Neural cell (in vitro differentiated cells): ENCODE measurements around the gene LRCH2. TPM values are rescaled to one million over a fixed set of nuclear protein-coding genes. Genes with fewer than 3 reads are reported as not detected.

Experiments used
- H2AFZ ChIP-seq: fragments of 200-600, 300-800 bp; sonication (generic), shearing (Covaris generic); 2 replicates; pipeline ENCODE4 v1.6.0; 2014; ENCODE audit warnings: low read depth, mild to moderate bottlenecking, antibody characterized with exemption, low read length, moderate library complexity
- H3F3A ChIP-seq: fragments of 200-600 bp; shearing (Covaris generic); 2 replicates; pipeline ENCODE4 v1.6.1; 2016; ENCODE audit warnings: mild to moderate bottlenecking, moderate library complexity, mixed read lengths, antibody characterized with exemption, low read length; ENCODE audit not compliant: insufficient read depth, poor library complexity, severe bottlenecking
- H3K27ac ChIP-seq: fragments of 200-600, 300-800 bp; sonication (generic), shearing (Covaris generic); 2 replicates; pipeline ENCODE4 v1.5.1; 2014; ENCODE audit warnings: mild to moderate bottlenecking, low read length, moderate library complexity
- H3K27me3 ChIP-seq: fragments of 300-800, 200-600 bp; sonication (generic), shearing (Covaris generic); 2 replicates; pipeline ENCODE4 v1.6.0; 2014; ENCODE audit warnings: mild to moderate bottlenecking, low read depth, low read length, moderate library complexity; ENCODE audit not compliant: insufficient read depth
- H3K36me3 ChIP-seq: fragments of 300-800, 200-600 bp; sonication (generic), shearing (Covaris generic); 2 replicates; pipeline ENCODE4 v1.5.1; 2014; ENCODE audit warnings: mild to moderate bottlenecking, antibody characterized with exemption, low read length, moderate library complexity; ENCODE audit not compliant: insufficient read depth
- H3K4me2 ChIP-seq: fragments of 300-800, 200-600 bp; sonication (generic), shearing (Covaris generic); 2 replicates; pipeline ENCODE4 v1.6.0; 2014; ENCODE audit warnings: mild to moderate bottlenecking, low read length
- H3K4me3 ChIP-seq: fragments of 300-800, 200-600 bp; sonication (generic), shearing (Covaris generic); 2 replicates; pipeline ENCODE4 v1.5.1; 2014; ENCODE audit warnings: mild to moderate bottlenecking, low read length, moderate library complexity
- H3K79me2 ChIP-seq: fragments of 200-600 bp; shearing (Covaris generic); replicated peaks from 2 replicates; pipeline ENCODE4 v1.6.0; 2014; ENCODE audit warnings: mild to moderate bottlenecking, low read length, moderate library complexity; ENCODE audit not compliant: insufficient read depth
- H3K9ac ChIP-seq: fragments of 300-800, 200-600 bp; sonication (generic), shearing (Covaris generic); 2 replicates; pipeline ENCODE4 v1.6.1; 2016; ENCODE audit warnings: mild to moderate bottlenecking, low read length, mixed read lengths
- H3K9me2 ChIP-seq: fragments of 200-600 bp; shearing (Covaris generic); 2 replicates; pipeline ENCODE4 v1.6.1; 2016; ENCODE audit warnings: mild to moderate bottlenecking, low read length, mixed read lengths; ENCODE audit not compliant: insufficient read depth
- H3K9me3 ChIP-seq: fragments of 200-600, 300-800 bp; sonication (generic), shearing (Covaris generic); 2 replicates; pipeline ENCODE4 v1.6.1; 2016; ENCODE audit warnings: mild to moderate bottlenecking, mixed run types, low read length, moderate library complexity, mixed read lengths
- H4K20me1 ChIP-seq: fragments of 200-600 bp; shearing (Covaris generic); 2 replicates; pipeline ENCODE4 v1.6.1; 2016; ENCODE audit warnings: mild to moderate bottlenecking, mixed run types; ENCODE audit not compliant: insufficient read depth
- CTCF ChIP-seq: fragments of 450-650 bp; IDR thresholded peaks from 2 replicates; pipeline ENCODE4 v1.5.1; 2014; ENCODE audit warnings: antibody characterized with exemption, mild to moderate bottlenecking, moderate library complexity; ENCODE audit not compliant: poor library complexity, severe bottlenecking
- EP300 ChIP-seq: fragments of 450-650 bp; conservative IDR thresholded peaks from 2 replicates; pipeline ENCODE4 v1.6.1; 2014; ENCODE audit warnings: antibody characterized with exemption, mild to moderate bottlenecking, moderate library complexity; ENCODE audit not compliant: poor library complexity, severe bottlenecking
- EZH2 ChIP-seq: fragments of 200-600, 300-800 bp; shearing (Covaris generic), sonication (generic); IDR thresholded peaks from 2 replicates; pipeline ENCODE4 v1.6.1; 2014; ENCODE audit warnings: antibody characterized with exemption, low read length, borderline replicate concordance, mild to moderate bottlenecking; ENCODE audit not compliant: insufficient read depth, poor library complexity, severe bottlenecking
- MXI1 ChIP-seq: fragments of 450-650 bp; conservative IDR thresholded peaks from 2 replicates; pipeline ENCODE4 v1.6.1; 2014; ENCODE audit warnings: antibody characterized with exemption, mild to moderate bottlenecking; ENCODE audit not compliant: poor library complexity, severe bottlenecking
- POLR2AphosphoS5 ChIP-seq: IDR thresholded peaks from 2 replicates; pipeline ENCODE4 v1.6.1; 2012
- RAD21 ChIP-seq: fragments of 450-650 bp; conservative IDR thresholded peaks from 2 replicates; pipeline ENCODE4 v1.6.1; 2014; ENCODE audit warnings: antibody characterized with exemption, mild to moderate bottlenecking, moderate library complexity
- REST ChIP-seq: IDR thresholded peaks from 2 replicates; pipeline ENCODE4 v1.6.1; 2012; ENCODE audit warnings: borderline replicate concordance
- SMC3 ChIP-seq: fragments of 450-650 bp; conservative IDR thresholded peaks from 2 replicates; pipeline ENCODE4 v1.6.1; 2014; ENCODE audit warnings: antibody characterized with exemption, mild to moderate bottlenecking, moderate library complexity; ENCODE audit not compliant: poor library complexity
- TAF1 ChIP-seq: IDR thresholded peaks from 2 replicates; pipeline ENCODE4 v1.6.1; 2012; ENCODE audit warnings: low read depth
- polyA minus RNA-seq: library from RNA; depleted of rRNA, polyadenylated mRNA; stranded (reverse); fragments of >200 nt; gene quantifications from 2 replicates; pipeline ENCODE4 v1.2.3, GENCODE V29; 2014
- polyA plus RNA-seq: library from polyadenylated mRNA; depleted of rRNA; stranded (reverse); fragments of >200 nt; gene quantifications from 2 replicates; pipeline ENCODE4 v1.2.3, GENCODE V29; 2014

LRCH2 gene
- polyA plus RNA-seq (43.3 and 46.6 TPM in 2 replicates), polyA minus RNA-seq (75.0 and 87.2 TPM in 2 replicates)

GRCh38 chrX:115233497-115234455 lies at the start of gene LRCH2:
LRCH2 (minus strand) TSS chrX:115234096; CDS start chrX:115234041, 55 bp downstream.
- no peaks in the 10 kb centered on the region for H4K20me1 ChIP-seq
- H3K9ac ChIP-seq, result peak within 1 kb of the TSS; percentile 82
- H3F3A ChIP-seq, result no peaks in the 10 kb centered on the region
- H3K4me2 ChIP-seq, result peak within 1 kb of the TSS; percentile 62
- no peaks in the 10 kb centered on the region for H3K9me3 ChIP-seq
- H3K79me2 ChIP-seq, result peaks cover 41% of the 10 kb centered on the region
- peak within 1 kb of the TSS; percentile 77 for H3K27ac ChIP-seq
- TF ChIP-seq REST, result peak; percentile 25
- no peak for TF ChIP-seq SMC3
- no peak for TF ChIP-seq EP300
- peak; percentile 81 for TF ChIP-seq POLR2AphosphoS5
- TF ChIP-seq TAF1, result no peak
- no peak for TF ChIP-seq EZH2
- no peak for TF ChIP-seq MXI1
- no peak for TF ChIP-seq RAD21
- no peak for TF ChIP-seq CTCF
- peak within 1 kb of the TSS; percentile 27 for H2AFZ ChIP-seq
- H3K27me3 ChIP-seq, result no peaks in the 10 kb centered on the region
- no peaks in the 10 kb centered on the region for H3K9me2 ChIP-seq
- H3K4me3 ChIP-seq, result peak within 1 kb of the TSS; percentile 76
- no peaks in the 10 kb centered on the region for H3K36me3 ChIP-seq

GRCh38 chrX:115269051-115269683 lies 35.3 kb upstream of the LRCH2 start:
- no peaks in the 10 kb centered on the region for H4K20me1 ChIP-seq

More at GRCh38 chrX:115269051-115269683, 35.3 kb upstream of the LRCH2 start:
- Histone ChIP-seq H3F3A (no peaks in the 10 kb centered on the region), H3K36me3 (no peaks in the 10 kb centered on the region), H3K9ac (no peak overlapping the region), H3K4me3 (no peak overlapping the region), H3K79me2 (no peaks in the 10 kb centered on the region), H2AFZ (no peak overlapping the region), H3K4me2 (no peak overlapping the region), H3K27me3 (no peaks in the 10 kb centered on the region), H3K27ac (no peak overlapping the region), H3K9me2 (no peaks in the 10 kb centered on the region), H3K9me3 (no peaks in the 10 kb centered on the region)
- TF ChIP-seq REST (no peak), MXI1 (no peak), TAF1 (no peak), SMC3 (no peak), CTCF (no peak), RAD21 (no peak), EP300 (no peak), EZH2 (no peak)
